HepG2 (cell line): ENCODE results near the gene ZNF500. TPM values are rescaled to one million over a fixed set of nuclear protein-coding genes. Genes with fewer than 3 reads are reported as not detected.

ENCODE experiments used
- AGO2 ChIP-seq: fragments of 200-400 bp; formaldehyde crosslinking; optimal IDR thresholded peaks from 2 replicates; pipeline ENCODE3; 2017; ENCODE audit warnings: mild to moderate bottlenecking, low read depth, low read length, moderate library complexity
- CERS6 ChIP-seq: sonication (generic); formaldehyde crosslinking; IDR thresholded peaks from 2 replicates; pipeline ENCODE4 v1.5.0; 2020; ENCODE audit warnings: missing genetic modification reagents
- DPF2 ChIP-seq: sonication (generic); formaldehyde crosslinking; IDR thresholded peaks from 2 replicates; pipeline ENCODE4 v1.4.0; 2020; ENCODE audit warnings: mild to moderate bottlenecking, low read depth, missing genetic modification reagents, borderline replicate concordance
- ELF4 ChIP-seq: sonication (generic); formaldehyde crosslinking; IDR thresholded peaks from 2 replicates; pipeline ENCODE4 v1.5.0; 2020; ENCODE audit warnings: missing genetic modification reagents, mild to moderate bottlenecking, moderate library complexity, borderline replicate concordance
- FOXA3 ChIP-seq: IDR thresholded peaks from 2 replicates; pipeline ENCODE4 v1.6.1; 2016; ENCODE audit warnings: missing genetic modification reagents, missing compliant biosample characterization
- SNAPC2 ChIP-seq: sonication (generic); formaldehyde crosslinking; IDR thresholded peaks from 2 replicates; pipeline ENCODE4 v1.8.1; 2022; ENCODE audit warnings: mild to moderate bottlenecking, missing genetic modification reagents
- SUZ12 ChIP-seq: fragments of 150-350 bp; IDR thresholded peaks from 2 replicates; pipeline ENCODE4 v1.6.1; 2014; ENCODE audit warnings: low read depth, low read length
- ZBTB33 ChIP-seq: sonication (generic); formaldehyde crosslinking; IDR thresholded peaks from 2 replicates; pipeline ENCODE4 v1.4.0; 2020; ENCODE audit warnings: missing genetic modification reagents
- ZBTB38 ChIP-seq: sonication (generic); formaldehyde crosslinking; IDR thresholded peaks from 2 replicates; pipeline ENCODE4 v1.5.1; 2020; ENCODE audit warnings: mild to moderate bottlenecking, missing genetic modification reagents
- ZNF12 ChIP-seq: sonication (generic); formaldehyde crosslinking; IDR thresholded peaks from 2 replicates; pipeline ENCODE4 v1.5.0; 2020; ENCODE audit warnings: missing genetic modification reagents
- ZNF138 ChIP-seq: sonication (generic); formaldehyde crosslinking; IDR thresholded peaks from 2 replicates; pipeline ENCODE4 v1.5.0; 2020; ENCODE audit warnings: mild to moderate bottlenecking, low read depth, missing genetic modification reagents
- ZNF230 ChIP-seq: sonication (generic); formaldehyde crosslinking; IDR thresholded peaks from 2 replicates; pipeline ENCODE4 v1.4.0; 2020; ENCODE audit warnings: mild to moderate bottlenecking, missing genetic modification reagents
- ZNF362 ChIP-seq: sonication (generic); formaldehyde crosslinking; IDR thresholded peaks from 2 replicates; pipeline ENCODE4 v1.4.0; 2020; ENCODE audit warnings: missing genetic modification reagents, mild to moderate bottlenecking, borderline replicate concordance
- ZNF709 ChIP-seq: sonication (generic); formaldehyde crosslinking; IDR thresholded peaks from 2 replicates; pipeline ENCODE4 v1.5.0; 2020; ENCODE audit warnings: mild to moderate bottlenecking, missing genetic modification reagents
- ZNF816 ChIP-seq: sonication (generic); formaldehyde crosslinking; IDR thresholded peaks from 2 replicates; pipeline ENCODE4 v1.8.0; 2022; ENCODE audit warnings: missing genetic modification reagents, mild to moderate bottlenecking, borderline replicate concordance
- polyA plus RNA-seq, 8 experiments: library from polyadenylated mRNA; depleted of rRNA in 3 of 8; stranded (reverse) in 7 of 8; unstranded in 1 of 8; fragments of >200 nt; fragmentation: Illumina TruSeq in 4 of 8; extraction: Trizol in 4 of 8; gene quantifications; 2 replicates each; pipeline versions ENCODE4 v1.2.1 to v1.2.3, GENCODE V29; 2011 to 2016; ENCODE audit warnings: low read depth in 4 of 8, missing spikeins in 1 of 8, mixed read lengths in 1 of 8; ENCODE audit not compliant: insufficient read depth in 1 of 8
- total RNA-seq, 5 experiments: library from RNA; depleted of rRNA; stranded (reverse); fragments of >200 nt; fragmentation: Illumina TruSeq; extraction: Trizol; gene quantifications; 2 replicates each; pipeline ENCODE4 v1.2.3, GENCODE V29; 2016; ENCODE audit warnings: low read depth in 1 of 5
- TF ChIP-seq, protein P1 (sequence below): fragments of 450-650 bp; IDR thresholded peaks from 2 replicates; pipeline ENCODE4 v1.6.1; 2016
- TF ChIP-seq, protein P2 (sequence below): sonication (generic); formaldehyde crosslinking; IDR thresholded peaks from 2 replicates; pipeline ENCODE4 v1.4.0; 2020; ENCODE audit warnings: mild to moderate bottlenecking, missing genetic modification reagents
- TF ChIP-seq, protein P3 (sequence below): sonication (generic); formaldehyde crosslinking; IDR thresholded peaks from 2 replicates; pipeline ENCODE4 v1.8.0; 2022; ENCODE audit warnings: mild to moderate bottlenecking, missing genetic modification reagents, borderline replicate concordance

Gene ZNF500
- total and polyA plus RNA-seq, 2 of the 13 experiments (the other 11 are each of a cell fraction or from before 2014, with no cell fraction given): 6.1 to 12.2 TPM

GRCh38 chr16:4765511-4766474, 1.2 kb downstream of the ZNF500 start (continued):
- TF ChIP-seq ZNF138 (no peak), ZNF12 (CRISPR knock-in tag) (no peak), ZBTB33 (CRISPR knock-in tag) (peak; percentile 83), FOXA3 (no peak), ZNF816 (CRISPR knock-in tag) (0 out of 2 replicates have a peak, but pooled peaks have one; percentile 34), AGO2 (peak; percentile 57), ZNF230 (0 out of 2 replicates have a peak, but pooled peaks have one; percentile 35), ZNF709 (peak; percentile 16; the same call in 1 of the 2 replicates), SNAPC2 (no peak), ZNF362 (CRISPR knock-in tag) (peak; percentile 80; the same call in 1 of the 2 replicates), DPF2 (peak; percentile 24; the same call in 1 of the 2 replicates), CERS6 (CRISPR knock-in tag) (no peak), ZBTB38 (CRISPR knock-in tag) (peak; percentile 93), SUZ12 (no peak), ELF4 (CRISPR knock-in tag) (0 out of 2 replicates have a peak, but pooled peaks have one; percentile 71)
- TF ChIP-seq, protein P1, sequence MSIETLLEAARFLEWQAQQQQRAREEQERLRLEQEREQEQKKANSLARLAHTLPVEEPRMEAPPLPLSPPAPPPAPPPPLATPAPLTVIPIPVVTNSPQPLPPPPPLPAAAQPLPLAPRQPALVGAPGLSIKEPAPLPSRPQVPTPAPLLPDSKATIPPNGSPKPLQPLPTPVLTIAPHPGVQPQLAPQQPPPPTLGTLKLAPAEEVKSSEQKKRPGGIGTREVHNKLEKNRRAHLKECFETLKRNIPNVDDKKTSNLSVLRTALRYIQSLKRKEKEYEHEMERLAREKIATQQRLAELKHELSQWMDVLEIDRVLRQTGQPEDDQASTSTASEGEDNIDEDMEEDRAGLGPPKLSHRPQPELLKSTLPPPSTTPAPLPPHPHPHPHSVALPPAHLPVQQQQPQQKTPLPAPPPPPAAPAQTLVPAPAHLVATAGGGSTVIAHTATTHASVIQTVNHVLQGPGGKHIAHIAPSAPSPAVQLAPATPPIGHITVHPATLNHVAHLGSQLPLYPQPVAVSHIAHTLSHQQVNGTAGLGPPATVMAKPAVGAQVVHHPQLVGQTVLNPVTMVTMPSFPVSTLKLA: peak; percentile 72
- TF ChIP-seq, protein P2, sequence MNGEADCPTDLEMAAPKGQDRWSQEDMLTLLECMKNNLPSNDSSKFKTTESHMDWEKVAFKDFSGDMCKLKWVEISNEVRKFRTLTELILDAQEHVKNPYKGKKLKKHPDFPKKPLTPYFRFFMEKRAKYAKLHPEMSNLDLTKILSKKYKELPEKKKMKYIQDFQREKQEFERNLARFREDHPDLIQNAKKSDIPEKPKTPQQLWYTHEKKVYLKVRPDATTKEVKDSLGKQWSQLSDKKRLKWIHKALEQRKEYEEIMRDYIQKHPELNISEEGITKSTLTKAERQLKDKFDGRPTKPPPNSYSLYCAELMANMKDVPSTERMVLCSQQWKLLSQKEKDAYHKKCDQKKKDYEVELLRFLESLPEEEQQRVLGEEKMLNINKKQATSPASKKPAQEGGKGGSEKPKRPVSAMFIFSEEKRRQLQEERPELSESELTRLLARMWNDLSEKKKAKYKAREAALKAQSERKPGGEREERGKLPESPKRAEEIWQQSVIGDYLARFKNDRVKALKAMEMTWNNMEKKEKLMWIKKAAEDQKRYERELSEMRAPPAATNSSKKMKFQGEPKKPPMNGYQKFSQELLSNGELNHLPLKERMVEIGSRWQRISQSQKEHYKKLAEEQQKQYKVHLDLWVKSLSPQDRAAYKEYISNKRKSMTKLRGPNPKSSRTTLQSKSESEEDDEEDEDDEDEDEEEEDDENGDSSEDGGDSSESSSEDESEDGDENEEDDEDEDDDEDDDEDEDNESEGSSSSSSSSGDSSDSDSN (CRISPR knock-in tag): peak; percentile 18; the same call in 1 of the 2 replicates
- TF ChIP-seq, protein P3, sequence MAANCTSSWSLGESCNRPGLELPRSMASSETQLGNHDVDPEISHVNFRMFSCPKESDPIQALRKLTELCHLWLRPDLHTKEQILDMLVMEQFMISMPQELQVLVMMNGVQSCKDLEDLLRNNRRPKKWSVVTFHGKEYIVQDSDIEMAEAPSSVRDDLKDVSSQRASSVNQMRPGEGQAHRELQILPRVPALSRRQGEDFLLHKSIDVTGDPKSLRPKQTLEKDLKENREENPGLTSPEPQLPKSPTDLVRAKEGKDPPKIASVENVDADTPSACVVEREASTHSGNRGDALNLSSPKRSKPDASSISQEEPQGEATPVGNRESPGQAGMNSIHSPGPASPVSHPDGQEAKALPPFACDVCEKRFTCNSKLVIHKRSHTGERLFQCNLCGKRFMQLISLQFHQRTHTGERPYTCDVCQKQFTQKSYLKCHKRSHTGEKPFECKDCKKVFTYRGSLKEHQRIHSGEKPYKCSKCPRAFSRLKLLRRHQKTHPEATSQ (CRISPR knock-in tag): no peak
